OCI-LY1 (cell line): Measurements from ENCODE around the gene BCAR1.

Source experiments
- EZH2 ChIP-seq: fragments of 200-600 bp; sonication (generic), shearing (Covaris generic); IDR thresholded peaks from 2 replicates; pipeline ENCODE4 v1.8.0; 2017; ENCODE audit warnings: borderline replicate concordance, mixed run types, mild to moderate bottlenecking, antibody characterized with exemption, low read length, moderate library complexity, mixed read lengths
- TF ChIP-seq, protein P1 (sequence below): fragments of 200-600 bp; sonication (generic), shearing (Covaris generic); IDR thresholded peaks from 2 replicates; pipeline ENCODE4 v1.5.1; 2017; ENCODE audit warnings: mild to moderate bottlenecking, antibody characterized with exemption, low read length, moderate library complexity, mixed read lengths

DNA sequence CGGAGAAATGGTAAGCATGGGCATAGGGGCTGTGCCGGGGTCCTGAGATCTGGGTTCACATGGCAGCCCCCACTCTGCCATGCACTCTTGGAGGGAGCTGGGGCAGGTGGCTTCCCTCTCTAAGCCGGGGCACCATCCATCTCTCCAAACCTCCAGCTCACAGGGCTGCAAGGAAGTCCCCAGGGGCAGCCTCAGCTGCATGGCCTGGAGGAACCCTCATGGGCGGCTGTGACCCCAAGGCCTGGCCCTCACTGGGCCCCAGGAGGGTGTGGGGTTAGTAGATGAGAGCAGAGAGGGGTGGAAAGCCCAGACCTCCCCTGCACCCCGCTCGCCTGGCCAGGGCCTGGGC is 47.0 kb downstream of the BCAR1 start:
- TF ChIP-seq, protein P1, sequence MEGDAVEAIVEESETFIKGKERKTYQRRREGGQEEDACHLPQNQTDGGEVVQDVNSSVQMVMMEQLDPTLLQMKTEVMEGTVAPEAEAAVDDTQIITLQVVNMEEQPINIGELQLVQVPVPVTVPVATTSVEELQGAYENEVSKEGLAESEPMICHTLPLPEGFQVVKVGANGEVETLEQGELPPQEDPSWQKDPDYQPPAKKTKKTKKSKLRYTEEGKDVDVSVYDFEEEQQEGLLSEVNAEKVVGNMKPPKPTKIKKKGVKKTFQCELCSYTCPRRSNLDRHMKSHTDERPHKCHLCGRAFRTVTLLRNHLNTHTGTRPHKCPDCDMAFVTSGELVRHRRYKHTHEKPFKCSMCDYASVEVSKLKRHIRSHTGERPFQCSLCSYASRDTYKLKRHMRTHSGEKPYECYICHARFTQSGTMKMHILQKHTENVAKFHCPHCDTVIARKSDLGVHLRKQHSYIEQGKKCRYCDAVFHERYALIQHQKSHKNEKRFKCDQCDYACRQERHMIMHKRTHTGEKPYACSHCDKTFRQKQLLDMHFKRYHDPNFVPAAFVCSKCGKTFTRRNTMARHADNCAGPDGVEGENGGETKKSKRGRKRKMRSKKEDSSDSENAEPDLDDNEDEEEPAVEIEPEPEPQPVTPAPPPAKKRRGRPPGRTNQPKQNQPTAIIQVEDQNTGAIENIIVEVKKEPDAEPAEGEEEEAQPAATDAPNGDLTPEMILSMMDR = no peak
- no peak for TF ChIP-seq EZH2
